Central memory CD8-positive, alpha-beta T cell (primary cell): ENCODE data around the gene ANO10.
A peak's percentile ranks its signal among the peaks of the same experiment; 100 is the strongest.

Source experiments
- ATAC-seq: fragments of 150-1000 bp; cut with Tn5 transposase; replicated peaks from 2 replicates; pipeline ENCODE4 v1.10.0; 2022; ENCODE audit warnings: mild to moderate bottlenecking, moderate FRiP score, moderate number of reproducible peaks; ENCODE audit not compliant: poor library complexity, severe bottlenecking; ENCODE audit errors: extremely low read depth
- DNase-seq, 2 donors: peaks; one replicate each; pipeline ENCODE4 v3.0.0; 2021; ENCODE audit warnings: low spot score in 2 of 2
- H3K27ac Mint-ChIP-seq: one replicate; pipeline ENCODE4 v1.8.0; 2022; ENCODE audit warnings: low read depth, mild to moderate bottlenecking, moderate library complexity, mixed read lengths
- H3K27me3 Mint-ChIP-seq: one replicate; pipeline ENCODE4 v1.8.0; 2022; ENCODE audit warnings: mixed read lengths
- H3K36me3 Mint-ChIP-seq: one replicate; pipeline ENCODE4 v1.8.0; 2022; ENCODE audit warnings: mild to moderate bottlenecking, moderate library complexity, mixed read lengths; ENCODE audit not compliant: insufficient read depth
- H3K4me1 Mint-ChIP-seq: one replicate; pipeline ENCODE4 v1.8.0; 2022; ENCODE audit warnings: mixed read lengths
- H3K4me3 Mint-ChIP-seq: one replicate; pipeline ENCODE4 v1.8.0; 2022; ENCODE audit warnings: mild to moderate bottlenecking, moderate library complexity, mixed read lengths
- H3K9me3 Mint-ChIP-seq: one replicate; pipeline ENCODE4 v1.8.0; 2022; ENCODE audit warnings: mixed read lengths

ANO10 gene

GRCh38 chr3:43378066-43378935 lies 243.5 kb downstream of the ANO10 start:
- Mint-ChIP-seq H3K9me3 (no peaks in the 10 kb centered on the region), H3K36me3 (no peaks in the 10 kb centered on the region), H3K4me1 (peaks cover 32% of the 10 kb centered on the region), H3K27me3 (no peaks in the 10 kb centered on the region), H3K27ac (peak overlapping the region; percentile 30), H3K4me3 (no peak overlapping the region)
- DNase-seq: peak; percentile 54 to 59
- ATAC-seq: peak; percentile 88

GRCh38 chr3:43373560-43373928 lies 248.3 kb downstream of the ANO10 start:
- H3K27ac Mint-ChIP-seq: no peak overlapping the region
- no peaks in the 10 kb centered on the region for H3K36me3 Mint-ChIP-seq
- H3K4me1 Mint-ChIP-seq: peaks cover 33% of the 10 kb centered on the region
- no peaks in the 10 kb centered on the region for H3K9me3 Mint-ChIP-seq
- H3K27me3 Mint-ChIP-seq: no peaks in the 10 kb centered on the region
- ATAC-seq: no peak
- H3K4me3 Mint-ChIP-seq: no peak overlapping the region
- no peak for DNase-seq

- Mint-ChIP-seq H3K4me3 (no peak overlapping the region), H3K27me3 (no peaks in the 10 kb centered on the region), H3K4me1 (peaks cover 32% of the 10 kb centered on the region), H3K36me3 (no peaks in the 10 kb centered on the region), H3K27ac (peak overlapping the region; percentile 54), H3K9me3 (no peaks in the 10 kb centered on the region)
- no peak for DNase-seq
- no peak for ATAC-seq
Measured at GRCh38 chr3:43372809-43373559, 248.8 kb downstream of the ANO10 start.

- Mint-ChIP-seq H3K27me3 (no peaks in the 10 kb centered on the region), H3K36me3 (no peaks in the 10 kb centered on the region), H3K9me3 (no peaks in the 10 kb centered on the region), H3K4me1 (peaks cover 29% of the 10 kb centered on the region), H3K4me3 (no peak overlapping the region), H3K27ac (peak overlapping the region; percentile 54)
- DNase-seq: no peak
- ATAC-seq: no peak
Measured at GRCh38 chr3:43372007-43372740, 249.6 kb downstream of the ANO10 start.

- Mint-ChIP-seq H3K9me3 (no peaks in the 10 kb centered on the region), H3K36me3 (no peaks in the 10 kb centered on the region), H3K27me3 (no peaks in the 10 kb centered on the region), H3K4me3 (no peak overlapping the region), H3K27ac (peak overlapping the region; percentile 54), H3K4me1 (peaks cover 29% of the 10 kb centered on the region)
- ATAC-seq: peak; percentile 53
- no peak for DNase-seq
Measured at GRCh38 chr3:43371494-43371893, 250.3 kb downstream of the ANO10 start.

GRCh38 chr3:43370293-43370980 lies 251.4 kb downstream of the ANO10 start:
- ATAC-seq: no peak

GRCh38 chr3:43369404-43370292 lies 252.2 kb downstream of the ANO10 start:
- no peaks in the 10 kb centered on the region for H3K27me3 Mint-ChIP-seq
- DNase-seq (no peak), ATAC-seq (peak; percentile 26)
- H3K4me3 Mint-ChIP-seq: no peak overlapping the region
- H3K4me1 Mint-ChIP-seq: peaks cover 29% of the 10 kb centered on the region
- peak overlapping the region; percentile 13 for H3K27ac Mint-ChIP-seq
- H3K36me3 Mint-ChIP-seq: no peaks in the 10 kb centered on the region
- H3K9me3 Mint-ChIP-seq: no peaks in the 10 kb centered on the region

More at GRCh38 chr3:43370293-43370980, 251.4 kb downstream of the ANO10 start:
- no peaks in the 10 kb centered on the region for H3K9me3 Mint-ChIP-seq
- no peak overlapping the region for H3K4me3 Mint-ChIP-seq
- peaks cover 29% of the 10 kb centered on the region for H3K4me1 Mint-ChIP-seq
- no peak for DNase-seq
- no peaks in the 10 kb centered on the region for H3K27me3 Mint-ChIP-seq
- no peaks in the 10 kb centered on the region for H3K36me3 Mint-ChIP-seq
- H3K27ac Mint-ChIP-seq: no peak overlapping the region

GRCh38 chr3:43366885-43367284 lies 254.9 kb downstream of the ANO10 start:
- Mint-ChIP-seq H3K27me3 (no peaks in the 10 kb centered on the region), H3K4me1 (peaks cover 24% of the 10 kb centered on the region), H3K4me3 (no peak overlapping the region), H3K27ac (no peak overlapping the region), H3K9me3 (no peaks in the 10 kb centered on the region), H3K36me3 (no peaks in the 10 kb centered on the region)
- DNase-seq (no peak), ATAC-seq (no peak)

GRCh38 chr3:43366481-43366880 lies 255.3 kb downstream of the ANO10 start:
- Mint-ChIP-seq H3K36me3 (no peaks in the 10 kb centered on the region), H3K4me3 (no peak overlapping the region), H3K27me3 (no peaks in the 10 kb centered on the region), H3K9me3 (no peaks in the 10 kb centered on the region), H3K4me1 (peaks cover 20% of the 10 kb centered on the region), H3K27ac (no peak overlapping the region)
- DNase-seq: no peak
- ATAC-seq: no peak

- DNase-seq: no peak
- Mint-ChIP-seq H3K4me3 (no peak overlapping the region), H3K27ac (no peak overlapping the region), H3K27me3 (no peaks in the 10 kb centered on the region), H3K36me3 (no peaks in the 10 kb centered on the region), H3K4me1 (peaks cover 13% of the 10 kb centered on the region), H3K9me3 (no peaks in the 10 kb centered on the region)
- no peak for ATAC-seq
Measured at GRCh38 chr3:43365601-43366305, 256.1 kb downstream of the ANO10 start.

- Mint-ChIP-seq H3K4me1 (peaks cover 12% of the 10 kb centered on the region), H3K9me3 (no peaks in the 10 kb centered on the region), H3K27me3 (no peaks in the 10 kb centered on the region), H3K27ac (no peak overlapping the region), H3K4me3 (no peak overlapping the region), H3K36me3 (peaks cover 2% of the 10 kb centered on the region)
- no peak for ATAC-seq
- no peak for DNase-seq
Measured at GRCh38 chr3:43364926-43365325, 256.9 kb downstream of the ANO10 start.
